Heart left ventricle (tissue), 16 donors: ENCODE results near the gene SHISA8. TPM values are rescaled to one million over a fixed set of nuclear protein-coding genes. Genes with fewer than 3 reads are reported as not detected.

Source experiments
- ATAC-seq, 4 donors: fragments of 200-7000 bp; cut with Tn5 transposase; one replicate each; pipeline ENCODE4 v1.9.1; 2020 to 2022; ENCODE audit warnings: moderate library complexity in 4 of 4, mild to moderate bottlenecking in 3 of 4, moderate number of reproducible peaks in 1 of 4
- DNase-seq, 5 donors: peaks; one replicate each; pipeline ENCODE4 v3.0.0-alpha.2; 2020
- H3K27ac ChIP-seq, 12 donors: fragments of 200-600 bp; sonication (generic) in 4 of 12; one replicate each; pipeline versions ENCODE4 v1.5.0 to v1.8.0; 2016 to 2022; ENCODE audit warnings: mild to moderate bottlenecking in 2 of 12
- H3K27me3 ChIP-seq, 9 donors: fragments of 200-600 bp; sonication (generic) in 2 of 9; one replicate each; pipeline versions ENCODE4 v1.5.1 to v1.8.0; 2016 to 2022; ENCODE audit warnings: mild to moderate bottlenecking in 3 of 9
- H3K36me3 ChIP-seq, 9 donors: fragments of 200-600 bp; sonication (generic) in 2 of 9; one replicate each; pipeline versions ENCODE4 v1.5.0 to v1.8.0; 2018 to 2022; ENCODE audit warnings: mild to moderate bottlenecking in 2 of 9
- H3K4me1 ChIP-seq, 12 donors: fragments of 200-600 bp; sonication (generic) in 4 of 12; one replicate each; pipeline versions ENCODE4 v1.5.0 to v1.8.0; 2016 to 2022; ENCODE audit warnings: mild to moderate bottlenecking in 3 of 12
- H3K4me3 ChIP-seq, 12 donors: fragments of 200-600 bp; sonication (generic) in 4 of 12; one replicate each; pipeline versions ENCODE4 v1.5.0 to v1.8.0; 2017 to 2022; ENCODE audit warnings: mild to moderate bottlenecking in 9 of 12, moderate library complexity in 4 of 12
- H3K9me3 ChIP-seq, 12 donors: fragments of 200-600 bp; sonication (generic) in 4 of 12; one replicate each; pipeline versions ENCODE4 v1.5.0 to v1.8.0; 2016 to 2022; ENCODE audit warnings: mild to moderate bottlenecking in 1 of 12
- POLR2A ChIP-seq, 2 donors: fragments of 450-650 bp; IDR thresholded peaks; one replicate each; pipeline ENCODE4 v1.6.1; 2017; ENCODE audit warnings: antibody characterized with exemption in 2 of 2, mild to moderate bottlenecking in 2 of 2, moderate library complexity in 2 of 2
- WGBS, 4 donors: extraction: QIAGEN DNeasy Blood & Tissue Kit in 2 of 4; methylation state at CpG; one replicate each; pipeline versions ENCODE4 v1.1.5 to v1.1.7; 2013 to 2018; 5-methylcytosine and 5-hydroxymethylcytosine counted together
- intact Hi-C, 10 donors: fragments of 100-400 bp; cut with DNase I; formaldehyde crosslinking; loops; one replicate each; pipeline versions ENCODE4 v1.11.1 to v1.14.2; 2022
- polyA plus RNA-seq, 2 donors: library from polyadenylated mRNA; stranded (reverse); fragments of 200-250 nt; gene quantifications; one replicate each; pipeline ENCODE4 v1.2.3, GENCODE V29; 2013
- total RNA-seq, 9 donors: library from RNA; depleted of rRNA in 2 of 9; stranded (reverse); fragments of >200 nt in 2 of 9; fragmentation: NEBNext Ultra II Directional in 3 of 9; extraction: Animal tissue kit (Norgen Biotek cat#: 25700) in 3 of 9; gene quantifications; one replicate each; pipeline versions ENCODE4 v1.1.0 to v1.2.4, GENCODE V29; 2016 to 2023
- TF ChIP-seq, protein P1 (sequence below), 12 donors: fragments of 200-600 bp; sonication (generic) in 4 of 12; IDR thresholded peaks; one replicate each; pipeline versions ENCODE4 v1.5.0 to v1.8.0; 2018 to 2022; ENCODE audit warnings: antibody characterized with exemption in 12 of 12, mild to moderate bottlenecking in 5 of 12
- donor health status: ischemic (EF 13 %, LVEDD 7.1; RV severe dilation, severe dysfunction).
- donor health status: healthy with polysubstance abuse.
- donor health status: DM: no; HTN: yes; CAD: no.
- donor health status: DM: no; HTN: no; CAD: no.
- donor health status: ischemic (EF 25% LVEDD 6.9; RV normal size, moderate dysfunction).
- donor health status: ischemic (EF 25% LVEDD 5.7; RV mildly dilated, moderate dysfunction).
- donor health status: healthy.
- donor health status: DM: yes; HTN: yes; CAD: no.
- donor health status: ischemic (EF 35%, LVEDD 5.7; RV mildly dilated, moderate dysfunction).
- donor health status: nonischemic (EF 11% LVEDD 7.7; RV severe dilation, severe dysfunction).
- donor health status: DM: yes; HTN: yes; CAD: no.
- donor health status: PGD.
- donor health status: ischemic (EF 29% LVEDD 5.4; RV normal size, mild dysfunction).
- donor health status: nonischemic (EF 23%, LVEDD 6.1; RV moderate dilation, normal function).

Gene SHISA8
- total and polyA plus RNA-seq, 11 donors = 0.48 to 4.4 (median 1.2) TPM; not detected in 1

- no peak for DNase-seq
- TF ChIP-seq POLR2A (IDR thresholded peaks at IDR 0.05) = no peak
- TF ChIP-seq, protein P1, sequence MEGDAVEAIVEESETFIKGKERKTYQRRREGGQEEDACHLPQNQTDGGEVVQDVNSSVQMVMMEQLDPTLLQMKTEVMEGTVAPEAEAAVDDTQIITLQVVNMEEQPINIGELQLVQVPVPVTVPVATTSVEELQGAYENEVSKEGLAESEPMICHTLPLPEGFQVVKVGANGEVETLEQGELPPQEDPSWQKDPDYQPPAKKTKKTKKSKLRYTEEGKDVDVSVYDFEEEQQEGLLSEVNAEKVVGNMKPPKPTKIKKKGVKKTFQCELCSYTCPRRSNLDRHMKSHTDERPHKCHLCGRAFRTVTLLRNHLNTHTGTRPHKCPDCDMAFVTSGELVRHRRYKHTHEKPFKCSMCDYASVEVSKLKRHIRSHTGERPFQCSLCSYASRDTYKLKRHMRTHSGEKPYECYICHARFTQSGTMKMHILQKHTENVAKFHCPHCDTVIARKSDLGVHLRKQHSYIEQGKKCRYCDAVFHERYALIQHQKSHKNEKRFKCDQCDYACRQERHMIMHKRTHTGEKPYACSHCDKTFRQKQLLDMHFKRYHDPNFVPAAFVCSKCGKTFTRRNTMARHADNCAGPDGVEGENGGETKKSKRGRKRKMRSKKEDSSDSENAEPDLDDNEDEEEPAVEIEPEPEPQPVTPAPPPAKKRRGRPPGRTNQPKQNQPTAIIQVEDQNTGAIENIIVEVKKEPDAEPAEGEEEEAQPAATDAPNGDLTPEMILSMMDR (IDR thresholded peaks at IDR 0.05) = no peak
- H3K9me3 ChIP-seq = no peaks in the 10 kb centered on the region
- no peaks in the 10 kb centered on the region for H3K27me3 ChIP-seq
- H3K4me3 ChIP-seq = no peak overlapping the region
- no peaks in the 10 kb centered on the region for H3K36me3 ChIP-seq
- H3K27ac ChIP-seq = no peak overlapping the region
- intact Hi-C loops = no loop called here
- ATAC-seq = no peak
- peaks cover 0 to 24% (median under 1%) of the 10 kb centered on the region in 12 donors for H3K4me1 ChIP-seq
- 79 to 82% (median 80%) methylated on average over 8 to 16 of the region's 16 CpGs for WGBS, 4 donors
Measured at GRCh38 chr22:41933411-41934177, 18.7 kb upstream of the SHISA8 start.

DNA sequence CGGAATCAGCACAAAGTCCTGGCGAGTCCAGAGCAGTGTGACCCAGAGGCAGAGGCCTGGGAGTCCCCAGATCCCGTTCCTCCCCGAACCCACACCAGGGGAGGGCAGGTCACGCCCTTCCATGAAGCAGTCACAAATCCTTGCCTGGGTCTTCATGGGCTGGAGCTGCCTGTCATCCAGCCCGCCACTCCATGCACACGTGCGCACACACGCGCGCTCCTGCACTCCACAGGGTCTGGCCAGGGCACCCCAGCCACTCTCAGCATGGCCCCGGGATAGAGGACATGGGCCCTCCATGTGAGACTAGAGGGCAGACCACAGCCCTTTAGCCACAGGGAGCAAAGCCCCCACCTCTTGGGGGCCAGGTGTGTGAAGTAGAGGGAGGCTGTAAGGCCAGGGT is 17.5 kb upstream of the SHISA8 start:
- TF ChIP-seq POLR2A (IDR thresholded peaks at IDR 0.05) = no peak
- TF ChIP-seq, protein P1 (IDR thresholded peaks at IDR 0.05) = no peak
- Histone ChIP-seq H3K27ac (no peak overlapping the region), H3K27me3 (no peaks in the 10 kb centered on the region), H3K4me3 (no peak overlapping the region), H3K4me1 (peaks cover 0 to 24% (median 0%) of the 10 kb centered on the region in 12 donors), H3K36me3 (no peaks in the 10 kb centered on the region), H3K9me3 (no peaks in the 10 kb centered on the region)
- 95 to 97% (median 97%) methylated on average over 11 to 12 of the region's 12 CpGs for WGBS, 4 donors
- intact Hi-C loops = no loop called here
- DNase-seq (no peak), ATAC-seq (no peak)

DNA sequence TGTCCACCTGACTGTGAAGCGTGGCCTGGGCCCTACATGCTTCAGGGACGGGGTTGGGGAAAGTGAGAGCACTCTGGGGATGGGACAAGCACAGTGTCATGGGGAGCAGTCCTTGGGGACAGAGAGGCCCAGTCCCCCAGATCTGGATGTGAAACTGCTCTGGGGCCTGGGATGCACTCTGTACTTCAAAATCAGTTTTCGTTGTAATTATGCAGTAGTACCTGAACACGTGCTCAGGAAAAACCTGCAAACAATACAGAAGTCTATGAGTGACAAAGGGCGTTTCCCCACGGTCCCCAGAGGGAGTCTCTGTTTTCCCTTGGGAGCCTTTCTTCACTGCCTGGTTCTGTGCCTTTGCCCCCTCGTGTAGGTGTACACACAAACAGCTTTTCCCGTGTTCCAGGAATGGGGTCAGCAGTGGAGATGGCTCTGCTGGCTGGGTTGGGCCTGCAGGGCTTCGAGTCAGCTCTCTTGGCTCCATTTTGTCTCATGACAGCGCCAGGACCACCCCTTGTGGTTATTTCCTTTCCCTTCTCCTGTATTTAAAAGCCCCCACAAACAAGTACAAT is 16.9 kb upstream of the SHISA8 start:
- Histone ChIP-seq H3K4me3 (no peak overlapping the region), H3K27me3 (peaks cover 0 to 4% (median 0%) of the 10 kb centered on the region in 9 donors), H3K4me1 (peaks cover 0 to 25% (median under 1%) of the 10 kb centered on the region in 12 donors), H3K27ac (no peak overlapping the region), H3K36me3 (no peaks in the 10 kb centered on the region), H3K9me3 (no peaks in the 10 kb centered on the region)
- no peak for DNase-seq
- TF ChIP-seq, protein P1 (IDR thresholded peaks at IDR 0.05) = no peak
- TF ChIP-seq POLR2A (IDR thresholded peaks at IDR 0.05) = no peak
- 73 to 84% (median 81%) methylated on average over 10 of the region's 10 CpGs for WGBS, 4 donors
- intact Hi-C loops = no loop called here
- no peak for ATAC-seq

DNA sequence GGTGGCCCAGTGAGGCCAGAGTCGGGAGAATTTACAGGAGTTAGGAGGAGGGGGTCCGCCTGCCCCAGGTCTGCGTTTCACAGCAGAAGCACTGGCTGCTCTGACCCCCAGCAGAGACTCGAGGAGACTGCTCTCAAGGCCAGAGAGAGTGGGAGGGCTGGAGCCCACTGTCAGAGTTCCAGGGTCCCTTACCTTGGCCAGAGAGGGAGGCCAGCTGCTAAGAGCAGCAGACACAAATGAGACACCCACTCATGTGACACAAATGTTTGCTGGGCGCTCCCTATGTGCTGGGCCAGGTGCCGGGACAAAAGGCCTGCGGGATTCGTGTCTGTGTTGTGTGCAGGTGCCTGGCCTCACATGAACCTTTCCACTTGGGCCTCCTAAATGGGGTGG is 14.5 kb upstream of the SHISA8 start:
- Histone ChIP-seq H3K4me1 (peaks cover 0 to 20% (median 2%) of the 10 kb centered on the region in 12 donors), H3K27me3 (peaks cover 0 to 22% (median 10%) of the 10 kb centered on the region in 9 donors), H3K36me3 (no peaks in the 10 kb centered on the region), H3K4me3 (no peak overlapping the region), H3K27ac (no peak overlapping the region), H3K9me3 (no peaks in the 10 kb centered on the region)
- no peak for ATAC-seq
- no peak for TF ChIP-seq POLR2A (IDR thresholded peaks at IDR 0.05)
- TF ChIP-seq, protein P1 (IDR thresholded peaks at IDR 0.05) = no peak
- DNase-seq = no peak
- intact Hi-C loops = no loop called here
- WGBS, 4 donors = 64 to 77% (median 75%) methylated on average over 6 to 8 of the region's 8 CpGs
